Vagina (tissue), 2 donors: ENCODE measurements around the gene CRADD. TPM values are rescaled to one million over a fixed set of nuclear protein-coding genes. Genes with fewer than 3 reads are reported as not detected.
"Not testable (repeated sequence)": the region's sequence is repeated elsewhere in the genome, so short reads cannot be mapped to it uniquely, and the experiment has no call there.

Experiments used
- DNase-seq, 2 donors: peaks; one replicate each; pipeline ENCODE4 v3.0.0-alpha.2; 2017; ENCODE audit errors: extremely low spot score in 2 of 2
- H3K27ac ChIP-seq: fragments of 200-600 bp; sonication (generic); one replicate; pipeline ENCODE4 v1.5.1; 2019
- H3K27me3 ChIP-seq: fragments of 200-600 bp; sonication (generic); one replicate; pipeline ENCODE4 v1.5.1; 2019
- H3K36me3 ChIP-seq, 2 donors: fragments of 200-600 bp; sonication (generic); one replicate each; pipeline ENCODE4 v1.5.1; 2017 to 2019
- H3K4me1 ChIP-seq: fragments of 200-600 bp; sonication (generic); one replicate; pipeline ENCODE4 v1.5.1; 2019
- H3K4me3 ChIP-seq, 2 donors: fragments of 200-600 bp; sonication (generic); 1 replicate in 1 of 2; 2 replicates in 1 of 2; pipeline ENCODE4 v1.5.1; 2016 to 2019
- H3K9me3 ChIP-seq: fragments of 200-600 bp; sonication (generic); one replicate; pipeline ENCODE4 v1.5.1; 2019
- CTCF ChIP-seq, 3 experiments: fragments of 450-650 bp in 2 of 3; fragments of 200-600 bp in 1 of 3; sonication (generic) in 1 of 3; IDR thresholded peaks; one replicate each; pipeline ENCODE4 v1.5.1; 2017 to 2019; ENCODE audit warnings: antibody characterized with exemption in 3 of 3, mild to moderate bottlenecking in 2 of 3, moderate library complexity in 2 of 3
- POLR2A ChIP-seq, 2 donors: fragments of 450-650 bp; IDR thresholded peaks; one replicate each; pipeline ENCODE4 v1.6.1; 2017; ENCODE audit warnings: antibody characterized with exemption in 2 of 2, mild to moderate bottlenecking in 2 of 2, moderate library complexity in 2 of 2
- POLR2AphosphoS5 ChIP-seq, 2 donors: sonication (generic); formaldehyde crosslinking; IDR thresholded peaks; one replicate each; pipeline ENCODE4 v1.9.0; 2017; ENCODE audit warnings: antibody characterized with exemption in 2 of 2, mild to moderate bottlenecking in 2 of 2, low read depth in 1 of 2; ENCODE audit not compliant: insufficient read depth in 1 of 2
- intact Hi-C: fragments of 100-400 bp; cut with DNase I; formaldehyde crosslinking; loops from one replicate; pipeline ENCODE4 v1.15.1; 2023
- total RNA-seq: library from RNA; depleted of rRNA; stranded (reverse); fragments of >200 nt; gene quantifications from one replicate; pipeline ENCODE4 v1.2.3, GENCODE V29; 2016

CRADD gene
- total RNA-seq, 1 donor from 2014 or later, result 40.8 TPM

GRCh38 chr12:93710574-93710926 is 33.4 kb downstream of the CRADD start:
- Histone ChIP-seq H3K27me3 (no peaks in the 10 kb centered on the region), H3K36me3 (peaks cover 0 to 7% of the 10 kb centered on the region in 2 donors), H3K9me3 (peaks cover 5% of the 10 kb centered on the region), H3K27ac (peak overlapping the region; percentile 79), H3K4me1 (peaks cover 30% of the 10 kb centered on the region), H3K4me3 (no peak overlapping the region)
- no peak for DNase-seq
- TF ChIP-seq CTCF (IDR thresholded peaks at IDR 0.05) (no peak), POLR2A (IDR thresholded peaks at IDR 0.05) (no peak), POLR2AphosphoS5 (IDR thresholded peaks at IDR 0.05; ENCODE audit: insufficient read depth in 1 of 2, low read depth in 1 of 2) (no peak)
- intact Hi-C loops, result no loop called here

GRCh38 chr12:93711502-93711901 is 34.3 kb downstream of the CRADD start:
- H3K27ac ChIP-seq, result peak overlapping the region; percentile 79
- H3K4me3 ChIP-seq, H3K27me3 ChIP-seq, DNase-seq, intact Hi-C loops, H3K36me3 ChIP-seq, H3K9me3 ChIP-seq: not testable (repeated sequence)
- TF ChIP-seq POLR2AphosphoS5 (IDR thresholded peaks at IDR 0.05; ENCODE audit: insufficient read depth in 1 of 2, low read depth in 1 of 2), result peak in 1 of 2 donors; percentile 82
- H3K4me1 ChIP-seq, result peaks cover 20% of the 10 kb centered on the region

- Histone ChIP-seq H3K4me1 (peaks cover 15% of the 10 kb centered on the region), H3K36me3 (peaks cover 0 to 7% of the 10 kb centered on the region in 2 donors), H3K27me3 (no peaks in the 10 kb centered on the region), H3K9me3 (peaks cover 5% of the 10 kb centered on the region), H3K4me3 (no peak overlapping the region), H3K27ac (peak overlapping the region; percentile 79)
- no peak for DNase-seq
- intact Hi-C loops, result no loop called here
- TF ChIP-seq POLR2AphosphoS5 (IDR thresholded peaks at IDR 0.05; ENCODE audit: insufficient read depth in 1 of 2, low read depth in 1 of 2) (peak; percentile 49 to 62), POLR2A (IDR thresholded peaks at IDR 0.05) (no peak)
These were observed 35.0 kb downstream of the CRADD start for GRCh38 chr12:93712200-93712599.

- peak overlapping the region; percentile 79 for H3K27ac ChIP-seq
- intact Hi-C loops, result no loop called here
These were observed 35.9 kb downstream of the CRADD start for GRCh38 chr12:93713060-93713459.

GRCh38 chr12:93713800-93714199 is 36.6 kb downstream of the CRADD start:
- Histone ChIP-seq H3K27ac (peak overlapping the region; percentile 79), H3K36me3 (peaks cover 0 to 7% of the 10 kb centered on the region in 2 donors), H3K4me1 (peaks cover 11% of the 10 kb centered on the region), H3K27me3 (no peaks in the 10 kb centered on the region), H3K9me3 (peaks cover 5% of the 10 kb centered on the region), H3K4me3 (no peak overlapping the region)
- TF ChIP-seq POLR2A (IDR thresholded peaks at IDR 0.05) (no peak), POLR2AphosphoS5 (IDR thresholded peaks at IDR 0.05; ENCODE audit: insufficient read depth in 1 of 2, low read depth in 1 of 2) (no peak), CTCF (IDR thresholded peaks at IDR 0.05) (no peak)
- DNase-seq, result no peak
- intact Hi-C loops, result no loop called here

More at GRCh38 chr12:93713060-93713459, 35.9 kb downstream of the CRADD start:
- DNase-seq, result no peak
- H3K9me3 ChIP-seq, result peaks cover 5% of the 10 kb centered on the region
- H3K27me3 ChIP-seq, result no peaks in the 10 kb centered on the region
- peaks cover 11% of the 10 kb centered on the region for H3K4me1 ChIP-seq
- peaks cover 0 to 7% of the 10 kb centered on the region in 2 donors for H3K36me3 ChIP-seq
- no peak overlapping the region for H3K4me3 ChIP-seq
- TF ChIP-seq POLR2A (IDR thresholded peaks at IDR 0.05) (no peak), CTCF (IDR thresholded peaks at IDR 0.05) (no peak), POLR2AphosphoS5 (IDR thresholded peaks at IDR 0.05; ENCODE audit: insufficient read depth in 1 of 2, low read depth in 1 of 2) (no peak)

- DNase-seq, result no peak
- TF ChIP-seq CTCF (IDR thresholded peaks at IDR 0.05), result no peak
- TF ChIP-seq POLR2AphosphoS5 (IDR thresholded peaks at IDR 0.05; ENCODE audit: insufficient read depth in 1 of 2, low read depth in 1 of 2), result peak in 1 of 2 donors; percentile 4
- Histone ChIP-seq H3K4me3 (no peak overlapping the region), H3K9me3 (peaks cover 5% of the 10 kb centered on the region), H3K27me3 (no peaks in the 10 kb centered on the region), H3K27ac (peak overlapping the region; percentile 79), H3K4me1 (peaks cover 11% of the 10 kb centered on the region), H3K36me3 (peaks cover 0 to 2% of the 10 kb centered on the region in 2 donors)
- intact Hi-C loops, result no loop called here
These were observed 37.2 kb downstream of the CRADD start for GRCh38 chr12:93714382-93714781.
